ENCODE measurements around the gene LCOR. TPM values are rescaled to one million over a fixed set of nuclear protein-coding genes. Genes with fewer than 3 reads are reported as not detected.

Gene LCOR
- total and polyA plus RNA-seq, 9 of the 15 experiments (the other 6 are each of a cell fraction or from before 2014, with no cell fraction given) = 3.6 to 25.2 (median 14.4) TPM

- TF ChIP-seq, protein P1, sequence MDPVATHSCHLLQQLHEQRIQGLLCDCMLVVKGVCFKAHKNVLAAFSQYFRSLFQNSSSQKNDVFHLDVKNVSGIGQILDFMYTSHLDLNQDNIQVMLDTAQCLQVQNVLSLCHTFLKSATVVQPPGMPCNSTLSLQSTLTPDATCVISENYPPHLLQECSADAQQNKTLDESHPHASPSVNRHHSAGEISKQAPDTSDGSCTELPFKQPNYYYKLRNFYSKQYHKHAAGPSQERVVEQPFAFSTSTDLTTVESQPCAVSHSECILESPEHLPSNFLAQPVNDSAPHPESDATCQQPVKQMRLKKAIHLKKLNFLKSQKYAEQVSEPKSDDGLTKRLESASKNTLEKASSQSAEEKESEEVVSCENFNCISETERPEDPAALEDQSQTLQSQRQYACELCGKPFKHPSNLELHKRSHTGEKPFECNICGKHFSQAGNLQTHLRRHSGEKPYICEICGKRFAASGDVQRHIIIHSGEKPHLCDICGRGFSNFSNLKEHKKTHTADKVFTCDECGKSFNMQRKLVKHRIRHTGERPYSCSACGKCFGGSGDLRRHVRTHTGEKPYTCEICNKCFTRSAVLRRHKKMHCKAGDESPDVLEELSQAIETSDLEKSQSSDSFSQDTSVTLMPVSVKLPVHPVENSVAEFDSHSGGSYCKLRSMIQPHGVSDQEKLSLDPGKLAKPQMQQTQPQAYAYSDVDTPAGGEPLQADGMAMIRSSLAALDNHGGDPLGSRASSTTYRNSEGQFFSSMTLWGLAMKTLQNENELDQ (CRISPR knock-in tag; IDR thresholded peaks at IDR 0.05; ENCODE audit: borderline replicate concordance) = no peak
- TF ChIP-seq, protein P2, sequence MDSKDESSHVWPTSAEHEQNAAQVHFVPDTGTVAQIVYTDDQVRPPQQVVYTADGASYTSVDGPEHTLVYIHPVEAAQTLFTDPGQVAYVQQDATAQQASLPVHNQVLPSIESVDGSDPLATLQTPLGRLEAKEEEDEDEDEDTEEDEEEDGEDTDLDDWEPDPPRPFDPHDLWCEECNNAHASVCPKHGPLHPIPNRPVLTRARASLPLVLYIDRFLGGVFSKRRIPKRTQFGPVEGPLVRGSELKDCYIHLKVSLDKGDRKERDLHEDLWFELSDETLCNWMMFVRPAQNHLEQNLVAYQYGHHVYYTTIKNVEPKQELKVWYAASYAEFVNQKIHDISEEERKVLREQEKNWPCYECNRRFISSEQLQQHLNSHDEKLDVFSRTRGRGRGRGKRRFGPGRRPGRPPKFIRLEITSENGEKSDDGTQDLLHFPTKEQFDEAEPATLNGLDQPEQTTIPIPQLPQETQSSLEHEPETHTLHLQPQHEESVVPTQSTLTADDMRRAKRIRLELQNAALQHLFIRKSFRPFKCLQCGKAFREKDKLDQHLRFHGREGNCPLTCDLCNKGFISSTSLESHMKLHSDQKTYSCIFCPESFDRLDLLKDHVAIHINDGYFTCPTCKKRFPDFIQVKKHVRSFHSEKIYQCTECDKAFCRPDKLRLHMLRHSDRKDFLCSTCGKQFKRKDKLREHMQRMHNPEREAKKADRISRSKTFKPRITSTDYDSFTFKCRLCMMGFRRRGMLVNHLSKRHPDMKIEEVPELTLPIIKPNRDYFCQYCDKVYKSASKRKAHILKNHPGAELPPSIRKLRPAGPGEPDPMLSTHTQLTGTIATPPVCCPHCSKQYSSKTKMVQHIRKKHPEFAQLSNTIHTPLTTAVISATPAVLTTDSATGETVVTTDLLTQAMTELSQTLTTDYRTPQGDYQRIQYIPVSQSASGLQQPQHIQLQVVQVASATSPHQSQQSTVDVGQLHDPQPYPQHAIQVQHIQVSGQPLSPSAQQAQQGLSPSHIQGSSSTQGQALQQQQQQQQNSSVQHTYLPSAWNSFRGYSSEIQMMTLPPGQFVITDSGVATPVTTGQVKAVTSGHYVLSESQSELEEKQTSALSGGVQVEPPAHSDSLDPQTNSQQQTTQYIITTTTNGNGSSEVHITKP (IDR thresholded peaks at IDR 0.05; ENCODE audit: partially characterized antibody) = no peak
- TF ChIP-seq NFIC (IDR thresholded peaks at IDR 0.05) (peak; percentile 42; the same call in 1 of the 2 replicates), GATA2 (CRISPR knock-in tag; IDR thresholded peaks at IDR 0.05) (peak; percentile 54; the same call in 1 of the 2 replicates), ZNF696 (CRISPR knock-in tag; conservative IDR thresholded peaks at IDR 0.05) (no peak), BRF1 (IDR thresholded peaks at IDR 0.05; ENCODE audit: borderline replicate concordance, extremely low read depth, insufficient read length) (no peak), GMEB1 (CRISPR knock-in tag; IDR thresholded peaks at IDR 0.05) (no peak), EP300 (IDR thresholded peaks at IDR 0.05; ENCODE audit: low read length) (peak; percentile 61; the same call in 1 of the 2 replicates), RFX5 (IDR thresholded peaks at IDR 0.05; ENCODE audit: low read depth, low read length) (no peak), LARP7 (IDR thresholded peaks at IDR 0.05) (no peak), NFIX (CRISPR knock-in tag; IDR thresholded peaks at IDR 0.05; ENCODE audit: low read depth) (no peak), ZNF133 (CRISPR knock-in tag; IDR thresholded peaks at IDR 0.05) (no peak)
- TF ChIP-seq, protein P3, sequence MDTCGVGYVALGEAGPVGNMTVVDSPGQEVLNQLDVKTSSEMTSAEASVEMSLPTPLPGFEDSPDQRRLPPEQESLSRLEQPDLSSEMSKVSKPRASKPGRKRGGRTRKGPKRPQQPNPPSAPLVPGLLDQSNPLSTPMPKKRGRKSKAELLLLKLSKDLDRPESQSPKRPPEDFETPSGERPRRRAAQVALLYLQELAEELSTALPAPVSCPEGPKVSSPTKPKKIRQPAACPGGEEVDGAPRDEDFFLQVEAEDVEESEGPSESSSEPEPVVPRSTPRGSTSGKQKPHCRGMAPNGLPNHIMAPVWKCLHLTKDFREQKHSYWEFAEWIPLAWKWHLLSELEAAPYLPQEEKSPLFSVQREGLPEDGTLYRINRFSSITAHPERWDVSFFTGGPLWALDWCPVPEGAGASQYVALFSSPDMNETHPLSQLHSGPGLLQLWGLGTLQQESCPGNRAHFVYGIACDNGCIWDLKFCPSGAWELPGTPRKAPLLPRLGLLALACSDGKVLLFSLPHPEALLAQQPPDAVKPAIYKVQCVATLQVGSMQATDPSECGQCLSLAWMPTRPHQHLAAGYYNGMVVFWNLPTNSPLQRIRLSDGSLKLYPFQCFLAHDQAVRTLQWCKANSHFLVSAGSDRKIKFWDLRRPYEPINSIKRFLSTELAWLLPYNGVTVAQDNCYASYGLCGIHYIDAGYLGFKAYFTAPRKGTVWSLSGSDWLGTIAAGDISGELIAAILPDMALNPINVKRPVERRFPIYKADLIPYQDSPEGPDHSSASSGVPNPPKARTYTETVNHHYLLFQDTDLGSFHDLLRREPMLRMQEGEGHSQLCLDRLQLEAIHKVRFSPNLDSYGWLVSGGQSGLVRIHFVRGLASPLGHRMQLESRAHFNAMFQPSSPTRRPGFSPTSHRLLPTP (IDR thresholded peaks at IDR 0.05; ENCODE audit: borderline replicate concordance, extremely low read depth, insufficient read length) = no peak
- TF ChIP-seq, protein P4, sequence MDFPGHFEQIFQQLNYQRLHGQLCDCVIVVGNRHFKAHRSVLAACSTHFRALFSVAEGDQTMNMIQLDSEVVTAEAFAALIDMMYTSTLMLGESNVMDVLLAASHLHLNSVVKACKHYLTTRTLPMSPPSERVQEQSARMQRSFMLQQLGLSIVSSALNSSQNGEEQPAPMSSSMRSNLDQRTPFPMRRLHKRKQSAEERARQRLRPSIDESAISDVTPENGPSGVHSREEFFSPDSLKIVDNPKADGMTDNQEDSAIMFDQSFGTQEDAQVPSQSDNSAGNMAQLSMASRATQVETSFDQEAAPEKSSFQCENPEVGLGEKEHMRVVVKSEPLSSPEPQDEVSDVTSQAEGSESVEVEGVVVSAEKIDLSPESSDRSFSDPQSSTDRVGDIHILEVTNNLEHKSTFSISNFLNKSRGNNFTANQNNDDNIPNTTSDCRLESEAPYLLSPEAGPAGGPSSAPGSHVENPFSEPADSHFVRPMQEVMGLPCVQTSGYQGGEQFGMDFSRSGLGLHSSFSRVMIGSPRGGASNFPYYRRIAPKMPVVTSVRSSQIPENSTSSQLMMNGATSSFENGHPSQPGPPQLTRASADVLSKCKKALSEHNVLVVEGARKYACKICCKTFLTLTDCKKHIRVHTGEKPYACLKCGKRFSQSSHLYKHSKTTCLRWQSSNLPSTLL (IDR thresholded peaks at IDR 0.05) = no peak
Observed at GRCh38 chr10:96829029-96829773, 2.9 kb upstream of the LCOR start (continued).
